Bronchial epithelial cell (primary cell): ENCODE results near the gene SIK3. TPM values are rescaled to one million over a fixed set of nuclear protein-coding genes. Genes with fewer than 3 reads are reported as not detected.

Experiments used
- DNase-seq: peaks from one replicate; pipeline ENCODE4 v3.0.0-alpha.2; 2010; ENCODE audit warnings: low read depth
- FAIRE-seq: peaks from 2 replicates; lab custom pipeline; 2011; peaks lifted over from hg19 to GRCh38; lab: Jason Lieb, UNC
- H3K27me3 ChIP-seq: 2 replicates; pipeline ENCODE4 v1.5.1; 2011; ENCODE audit warnings: low read length; ENCODE audit not compliant: control insufficient read depth, insufficient read depth
- H3K36me3 ChIP-seq: 2 replicates; pipeline ENCODE4 v1.5.1; 2011; ENCODE audit warnings: low read length; ENCODE audit not compliant: control insufficient read depth, insufficient read depth
- H3K4me3 ChIP-seq: 2 replicates; pipeline ENCODE4 v1.5.1; 2011; ENCODE audit warnings: mild to moderate bottlenecking, low read depth, low read length, control low read depth
- total RNA-seq: library from RNA; depleted of rRNA; stranded (reverse); fragments of >200 nt; gene quantifications from 2 replicates; pipeline ENCODE4 v1.2.1, GENCODE V29; 2014
- TF ChIP-seq, protein P1 (sequence below): IDR thresholded peaks from 2 replicates; pipeline ENCODE4 v1.5.1; 2011; ENCODE audit warnings: mild to moderate bottlenecking, moderate library complexity, low read length, control low read depth, inconsistent platforms; ENCODE audit not compliant: insufficient read depth, severe bottlenecking

SIK3 gene
- total RNA-seq, 1 donor from 2014 or later: 6.8 TPM

DNA sequence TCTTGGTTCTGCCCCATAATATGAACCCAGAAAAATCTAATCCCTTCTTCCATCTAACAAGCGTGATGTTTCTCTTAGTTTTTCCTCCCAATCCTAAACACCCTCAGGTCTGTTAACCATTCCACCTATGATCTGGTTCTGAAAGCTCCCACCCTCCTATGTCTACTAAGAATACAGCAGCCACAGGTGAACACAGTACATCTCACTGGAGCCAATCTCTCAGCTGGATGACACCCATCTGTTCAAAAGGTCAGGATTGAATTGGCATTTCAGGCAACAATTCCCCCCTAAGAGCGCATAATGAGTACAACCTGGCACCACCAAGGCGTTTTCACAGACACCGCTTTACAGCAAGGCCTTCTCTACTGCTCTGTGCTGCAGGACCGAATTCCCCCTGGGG is 241.8 kb downstream of the SIK3 start:
- no peak for DNase-seq
- TF ChIP-seq, protein P1, sequence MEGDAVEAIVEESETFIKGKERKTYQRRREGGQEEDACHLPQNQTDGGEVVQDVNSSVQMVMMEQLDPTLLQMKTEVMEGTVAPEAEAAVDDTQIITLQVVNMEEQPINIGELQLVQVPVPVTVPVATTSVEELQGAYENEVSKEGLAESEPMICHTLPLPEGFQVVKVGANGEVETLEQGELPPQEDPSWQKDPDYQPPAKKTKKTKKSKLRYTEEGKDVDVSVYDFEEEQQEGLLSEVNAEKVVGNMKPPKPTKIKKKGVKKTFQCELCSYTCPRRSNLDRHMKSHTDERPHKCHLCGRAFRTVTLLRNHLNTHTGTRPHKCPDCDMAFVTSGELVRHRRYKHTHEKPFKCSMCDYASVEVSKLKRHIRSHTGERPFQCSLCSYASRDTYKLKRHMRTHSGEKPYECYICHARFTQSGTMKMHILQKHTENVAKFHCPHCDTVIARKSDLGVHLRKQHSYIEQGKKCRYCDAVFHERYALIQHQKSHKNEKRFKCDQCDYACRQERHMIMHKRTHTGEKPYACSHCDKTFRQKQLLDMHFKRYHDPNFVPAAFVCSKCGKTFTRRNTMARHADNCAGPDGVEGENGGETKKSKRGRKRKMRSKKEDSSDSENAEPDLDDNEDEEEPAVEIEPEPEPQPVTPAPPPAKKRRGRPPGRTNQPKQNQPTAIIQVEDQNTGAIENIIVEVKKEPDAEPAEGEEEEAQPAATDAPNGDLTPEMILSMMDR: no peak
- H3K27me3 ChIP-seq: no peaks in the 10 kb centered on the region
- no peak for FAIRE-seq
- H3K4me3 ChIP-seq: no peak overlapping the region
- H3K36me3 ChIP-seq: peaks cover 9% of the 10 kb centered on the region

DNA sequence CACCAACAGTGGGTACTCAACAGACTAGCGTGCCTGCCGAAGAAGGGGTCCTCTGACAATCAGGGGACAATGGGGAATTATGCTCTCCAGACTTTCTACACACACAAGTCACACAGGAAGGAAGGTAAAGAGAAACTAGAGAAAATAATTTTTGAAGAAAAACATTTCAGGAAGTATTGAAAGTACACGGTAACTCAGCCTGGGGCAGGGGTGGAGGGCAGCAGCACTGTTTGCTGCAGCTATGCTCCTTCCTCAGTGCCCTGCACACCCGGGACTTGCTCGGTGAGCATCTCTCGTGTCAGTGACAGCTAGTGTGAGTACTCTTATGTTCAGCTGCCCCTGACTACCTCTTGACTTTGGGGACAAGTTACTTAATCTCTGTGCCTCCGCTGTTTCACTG is 242.8 kb downstream of the SIK3 start:
- TF ChIP-seq, protein P1: no peak
- FAIRE-seq (no peak), DNase-seq (no peak)
- Histone ChIP-seq H3K36me3 (peaks cover 9% of the 10 kb centered on the region), H3K4me3 (no peak overlapping the region), H3K27me3 (no peaks in the 10 kb centered on the region)

DNA sequence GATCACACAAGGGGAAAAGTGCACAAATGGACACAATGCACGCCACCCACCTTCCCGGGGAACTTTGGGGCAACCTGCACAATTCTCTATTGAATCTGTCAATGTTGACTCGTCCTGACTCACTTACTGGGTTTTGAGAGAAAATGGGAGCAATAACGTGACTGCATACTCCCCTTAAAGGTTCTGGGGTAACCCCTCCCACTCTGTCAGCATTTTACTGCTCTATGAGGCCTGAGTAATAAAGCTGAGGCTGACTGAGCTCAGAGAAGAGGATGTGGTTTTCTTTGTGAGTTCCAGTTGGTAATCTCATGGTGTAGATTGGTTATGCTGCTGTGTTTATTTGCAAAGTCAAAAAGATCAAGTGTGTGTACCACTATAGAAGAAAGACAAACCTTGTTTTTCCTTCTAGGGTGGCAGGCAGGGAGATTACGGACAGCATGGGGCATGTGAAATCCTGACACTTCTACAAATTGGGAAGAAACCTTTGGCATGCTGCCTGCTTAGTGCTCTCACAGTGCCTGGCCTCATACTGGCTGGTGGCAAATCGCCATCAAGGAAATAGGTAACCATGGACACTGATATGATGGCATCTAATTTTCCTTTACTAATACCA is 244.7 kb downstream of the SIK3 start:
- H3K27me3 ChIP-seq: no peaks in the 10 kb centered on the region
- peaks cover 8% of the 10 kb centered on the region for H3K36me3 ChIP-seq
- FAIRE-seq (no peak), DNase-seq (peak; percentile 97)
- H3K4me3 ChIP-seq: no peak overlapping the region
- TF ChIP-seq, protein P1: no peak

DNA sequence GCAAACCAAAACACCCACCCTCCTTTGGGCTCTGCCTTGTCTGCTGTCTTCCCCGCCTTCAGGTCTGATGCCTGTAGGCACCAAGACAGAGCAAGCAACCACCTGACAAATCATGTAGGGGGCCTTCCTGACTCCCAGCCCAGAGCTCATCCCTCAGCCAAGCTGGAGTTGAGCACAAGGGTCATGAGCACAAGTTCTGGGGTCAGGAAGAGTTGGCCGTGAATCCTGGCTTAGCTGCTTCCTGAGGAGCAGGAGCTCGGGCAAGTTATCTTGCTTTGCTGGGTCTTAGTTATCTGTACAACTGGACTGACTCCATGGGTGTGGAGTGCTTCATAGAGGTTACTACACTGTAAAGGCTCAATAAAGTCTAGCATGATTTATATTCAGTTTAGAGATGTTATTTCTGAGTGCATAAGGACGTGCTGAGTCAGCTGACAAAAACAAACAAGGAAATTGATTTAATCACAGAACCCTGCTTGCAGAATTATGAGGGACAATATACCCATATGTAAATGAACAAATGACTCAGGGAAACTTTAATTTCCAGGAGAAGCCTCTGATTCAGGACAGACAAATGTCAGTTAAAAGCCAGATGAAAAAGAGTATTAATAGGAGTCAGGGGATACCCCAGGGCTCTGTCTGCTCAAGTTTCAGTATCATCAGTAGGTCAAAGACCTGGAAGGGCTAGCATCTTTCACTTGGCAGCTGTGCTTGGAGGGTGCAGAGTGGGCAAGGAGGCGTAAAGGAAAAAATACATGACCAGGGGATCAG is 245.8 kb downstream of the SIK3 start:
- FAIRE-seq: no peak
- Histone ChIP-seq H3K36me3 (peaks cover 6% of the 10 kb centered on the region), H3K4me3 (no peak overlapping the region), H3K27me3 (no peaks in the 10 kb centered on the region)
- peak; percentile 77 for DNase-seq
- TF ChIP-seq, protein P1: no peak

DNA sequence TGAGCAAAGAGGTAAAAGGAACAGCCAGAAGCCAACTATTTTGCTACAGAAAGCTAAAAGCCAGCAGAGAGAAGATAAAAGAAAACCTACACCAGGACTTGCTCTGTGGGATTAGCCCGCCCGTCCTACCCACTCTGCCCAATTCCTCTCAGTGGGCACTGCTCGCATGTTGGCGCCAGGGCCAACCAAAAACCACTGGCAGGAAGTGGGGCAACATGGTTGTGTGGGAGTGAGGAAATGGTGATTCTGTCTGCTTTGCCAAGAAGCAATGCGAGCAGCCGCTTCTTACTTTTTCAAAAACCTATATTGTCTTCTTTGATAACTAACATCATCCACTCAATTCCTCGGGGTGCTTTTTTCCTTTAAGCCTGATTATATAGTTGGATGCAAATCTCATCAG is 246.6 kb downstream of the SIK3 start:
- Histone ChIP-seq H3K27me3 (no peaks in the 10 kb centered on the region), H3K36me3 (peaks cover 10% of the 10 kb centered on the region), H3K4me3 (no peak overlapping the region)
- TF ChIP-seq, protein P1: no peak
- DNase-seq (no peak), FAIRE-seq (no peak)
